WERI-Rb-1 (cell line): Measurements from ENCODE around the gene DNAJC11.
A peak's percentile ranks its signal among the peaks of the same experiment; 100 is the strongest.
"Not testable (repeated sequence)": the region's sequence is repeated elsewhere in the genome, so short reads cannot be mapped to it uniquely, and the experiment has no call there.

Experiments
- DNase-seq: peaks from one replicate; pipeline ENCODE4 v3.0.0-alpha.2; 2020
- H3K27ac ChIP-seq: fragments of 250-450 bp; sonication (Bioruptor Pico); 2 replicates; pipeline ENCODE4 v1.5.1; 2020; ENCODE audit warnings: mild to moderate bottlenecking, moderate library complexity
- H3K27me3 ChIP-seq: fragments of 250-450 bp; sonication (Bioruptor Pico); 2 replicates; pipeline ENCODE4 v1.5.1; 2021; ENCODE audit warnings: mild to moderate bottlenecking, low read depth, moderate library complexity; ENCODE audit not compliant: insufficient read depth, severe bottlenecking
- H3K36me3 ChIP-seq: fragments of 250-450 bp; sonication (Bioruptor Pico); 2 replicates; pipeline ENCODE4 v1.5.1; 2020; ENCODE audit warnings: mild to moderate bottlenecking, moderate library complexity
- H3K4me3 ChIP-seq: 2 replicates; pipeline ENCODE4 v1.5.1; 2011; ENCODE audit warnings: low read depth, mild to moderate bottlenecking, control low read depth, low read length
- H3K9me3 ChIP-seq: fragments of 250-450 bp; sonication (Bioruptor Pico); 2 replicates; pipeline ENCODE4 v1.5.1; 2021; ENCODE audit warnings: mild to moderate bottlenecking, moderate library complexity; ENCODE audit not compliant: severe bottlenecking
- CTCF ChIP-seq: IDR thresholded peaks from 2 replicates; pipeline ENCODE4 v1.5.1; 2011; ENCODE audit warnings: low read depth, mild to moderate bottlenecking, control low read depth, inconsistent platforms, low read length

The DNAJC11 gene

GRCh38 chr1:6667139-6667538 lies 34.5 kb downstream of the DNAJC11 start:
- peaks cover 26% of the 10 kb centered on the region for H3K36me3 ChIP-seq
- DNase-seq = no peak
- no peaks in the 10 kb centered on the region for H3K9me3 ChIP-seq
- no peak overlapping the region for H3K4me3 ChIP-seq
- no peak for TF ChIP-seq CTCF
- H3K27me3 ChIP-seq = no peaks in the 10 kb centered on the region
- no peak overlapping the region for H3K27ac ChIP-seq

- Histone ChIP-seq H3K27ac (no peak overlapping the region), H3K36me3 (peaks cover 27% of the 10 kb centered on the region), H3K27me3 (no peaks in the 10 kb centered on the region), H3K4me3 (no peak overlapping the region), H3K9me3 (no peaks in the 10 kb centered on the region)
- no peak for TF ChIP-seq CTCF
- no peak for DNase-seq
Observed at GRCh38 chr1:6666696-6667095, 34.9 kb downstream of the DNAJC11 start.

- not testable (repeated sequence) for H3K27me3 ChIP-seq, H3K27ac ChIP-seq, H3K9me3 ChIP-seq, DNase-seq, H3K4me3 ChIP-seq
- peaks cover 23% of the 10 kb centered on the region for H3K36me3 ChIP-seq
Observed at GRCh38 chr1:6662468-6662867, 39.1 kb downstream of the DNAJC11 start.

GRCh38 chr1:6660415-6661049 lies 41.1 kb downstream of the DNAJC11 start:
- Histone ChIP-seq H3K4me3 (no peak overlapping the region), H3K27ac (no peak overlapping the region), H3K27me3 (no peaks in the 10 kb centered on the region), H3K9me3 (no peaks in the 10 kb centered on the region), H3K36me3 (peaks cover 15% of the 10 kb centered on the region)
- no peak for TF ChIP-seq CTCF
- no peak for DNase-seq

- Histone ChIP-seq H3K27ac (peak overlapping the region; percentile 53), H3K9me3 (no peaks in the 10 kb centered on the region), H3K36me3 (peaks cover 20% of the 10 kb centered on the region), H3K27me3 (no peaks in the 10 kb centered on the region), H3K4me3 (no peak overlapping the region)
- TF ChIP-seq CTCF = 0 out of 2 replicates have a peak, but pooled peaks have one; percentile 11
- peak; percentile 67 for DNase-seq
Observed at GRCh38 chr1:6658359-6659060, 43.1 kb downstream of the DNAJC11 start.

- no peaks in the 10 kb centered on the region for H3K9me3 ChIP-seq
- TF ChIP-seq CTCF = no peak
- H3K4me3 ChIP-seq = no peak overlapping the region
- no peaks in the 10 kb centered on the region for H3K27me3 ChIP-seq
- peaks cover 28% of the 10 kb centered on the region for H3K36me3 ChIP-seq
- no peak overlapping the region for H3K27ac ChIP-seq
- DNase-seq = no peak
Observed at GRCh38 chr1:6657138-6657537, 44.5 kb downstream of the DNAJC11 start.
